ENCODE results near the gene CHCHD2. TPM values are rescaled to one million over a fixed set of nuclear protein-coding genes. Genes with fewer than 3 reads are reported as not detected.
A peak's percentile ranks its signal among the peaks of the same experiment; 100 is the strongest.

The CHCHD2 gene
- total and polyA plus RNA-seq, 2 of the 13 experiments (the other 11 are each of a cell fraction or from before 2014, with no cell fraction given): 330 to 572 TPM

DNA sequence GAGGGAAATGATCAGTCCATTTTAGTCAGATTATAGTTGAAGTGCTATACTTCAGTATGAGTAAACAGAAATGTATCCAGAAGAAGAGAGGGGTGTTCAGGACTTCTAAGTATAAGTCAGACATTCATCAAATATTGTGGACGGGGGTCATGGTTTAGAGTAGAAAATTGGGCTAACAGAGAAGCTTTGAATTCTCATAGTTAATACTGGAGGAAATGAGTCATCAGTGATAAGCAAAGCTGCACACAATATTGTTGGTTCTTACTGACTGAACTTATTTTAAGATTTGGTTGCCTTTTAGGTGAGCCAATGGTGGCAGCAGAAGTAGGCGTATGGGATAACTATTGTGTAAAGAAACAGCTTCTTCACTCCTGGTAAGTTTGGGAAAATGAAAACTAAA is 43.9 kb downstream of the CHCHD2 start (continued):
- TF ChIP-seq ZIK1 (CRISPR knock-in tag; IDR thresholded peaks at IDR 0.05; ENCODE audit: borderline replicate concordance, low read depth) (no peak), MEIS1 (CRISPR knock-in tag; IDR thresholded peaks at IDR 0.05; ENCODE audit: borderline replicate concordance) (no peak), FOSL2 (CRISPR knock-in tag; IDR thresholded peaks at IDR 0.05) (peak; percentile 80), FOSL1 (CRISPR knock-in tag; IDR thresholded peaks at IDR 0.05; ENCODE audit: borderline replicate concordance) (peak; percentile 53; the same call in 1 of the 2 replicates), HHEX (CRISPR knock-in tag; IDR thresholded peaks at IDR 0.05) (no peak), MED1 (CRISPR knock-in tag; IDR thresholded peaks at IDR 0.05) (0 out of 2 replicates have a peak, but pooled peaks have one; percentile 32), RARG (CRISPR knock-in tag; IDR thresholded peaks at IDR 0.05; ENCODE audit: low read depth) (no peak), SRF (IDR thresholded peaks at IDR 0.05; ENCODE audit: low read depth, low read length) (no peak), HDAC6 (IDR thresholded peaks at IDR 0.05; ENCODE audit: low read depth, low read length) (no peak), MAZ (IDR thresholded peaks at IDR 0.05; ENCODE audit: borderline replicate concordance, low read depth, low read length) (no peak), MAZ (CRISPR knock-in tag; IDR thresholded peaks at IDR 0.05; ENCODE audit: low read depth) (no peak), HNF4A (CRISPR knock-in tag; IDR thresholded peaks at IDR 0.05) (no peak)
- TF ChIP-seq, protein P1, sequence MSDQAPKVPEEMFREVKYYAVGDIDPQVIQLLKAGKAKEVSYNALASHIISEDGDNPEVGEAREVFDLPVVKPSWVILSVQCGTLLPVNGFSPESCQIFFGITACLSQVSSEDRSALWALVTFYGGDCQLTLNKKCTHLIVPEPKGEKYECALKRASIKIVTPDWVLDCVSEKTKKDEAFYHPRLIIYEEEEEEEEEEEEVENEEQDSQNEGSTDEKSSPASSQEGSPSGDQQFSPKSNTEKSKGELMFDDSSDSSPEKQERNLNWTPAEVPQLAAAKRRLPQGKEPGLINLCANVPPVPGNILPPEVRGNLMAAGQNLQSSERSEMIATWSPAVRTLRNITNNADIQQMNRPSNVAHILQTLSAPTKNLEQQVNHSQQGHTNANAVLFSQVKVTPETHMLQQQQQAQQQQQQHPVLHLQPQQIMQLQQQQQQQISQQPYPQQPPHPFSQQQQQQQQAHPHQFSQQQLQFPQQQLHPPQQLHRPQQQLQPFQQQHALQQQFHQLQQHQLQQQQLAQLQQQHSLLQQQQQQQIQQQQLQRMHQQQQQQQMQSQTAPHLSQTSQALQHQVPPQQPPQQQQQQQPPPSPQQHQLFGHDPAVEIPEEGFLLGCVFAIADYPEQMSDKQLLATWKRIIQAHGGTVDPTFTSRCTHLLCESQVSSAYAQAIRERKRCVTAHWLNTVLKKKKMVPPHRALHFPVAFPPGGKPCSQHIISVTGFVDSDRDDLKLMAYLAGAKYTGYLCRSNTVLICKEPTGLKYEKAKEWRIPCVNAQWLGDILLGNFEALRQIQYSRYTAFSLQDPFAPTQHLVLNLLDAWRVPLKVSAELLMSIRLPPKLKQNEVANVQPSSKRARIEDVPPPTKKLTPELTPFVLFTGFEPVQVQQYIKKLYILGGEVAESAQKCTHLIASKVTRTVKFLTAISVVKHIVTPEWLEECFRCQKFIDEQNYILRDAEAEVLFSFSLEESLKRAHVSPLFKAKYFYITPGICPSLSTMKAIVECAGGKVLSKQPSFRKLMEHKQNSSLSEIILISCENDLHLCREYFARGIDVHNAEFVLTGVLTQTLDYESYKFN (CRISPR knock-in tag; conservative IDR thresholded peaks at IDR 0.05): 0 out of 2 replicates have a peak, but pooled peaks have one; percentile 16
- TF ChIP-seq, protein P2, sequence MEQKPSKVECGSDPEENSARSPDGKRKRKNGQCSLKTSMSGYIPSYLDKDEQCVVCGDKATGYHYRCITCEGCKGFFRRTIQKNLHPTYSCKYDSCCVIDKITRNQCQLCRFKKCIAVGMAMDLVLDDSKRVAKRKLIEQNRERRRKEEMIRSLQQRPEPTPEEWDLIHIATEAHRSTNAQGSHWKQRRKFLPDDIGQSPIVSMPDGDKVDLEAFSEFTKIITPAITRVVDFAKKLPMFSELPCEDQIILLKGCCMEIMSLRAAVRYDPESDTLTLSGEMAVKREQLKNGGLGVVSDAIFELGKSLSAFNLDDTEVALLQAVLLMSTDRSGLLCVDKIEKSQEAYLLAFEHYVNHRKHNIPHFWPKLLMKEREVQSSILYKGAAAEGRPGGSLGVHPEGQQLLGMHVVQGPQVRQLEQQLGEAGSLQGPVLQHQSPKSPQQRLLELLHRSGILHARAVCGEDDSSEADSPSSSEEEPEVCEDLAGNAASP (CRISPR knock-in tag; IDR thresholded peaks at IDR 0.05; ENCODE audit: borderline replicate concordance): no peak
- TF ChIP-seq, protein P3, sequence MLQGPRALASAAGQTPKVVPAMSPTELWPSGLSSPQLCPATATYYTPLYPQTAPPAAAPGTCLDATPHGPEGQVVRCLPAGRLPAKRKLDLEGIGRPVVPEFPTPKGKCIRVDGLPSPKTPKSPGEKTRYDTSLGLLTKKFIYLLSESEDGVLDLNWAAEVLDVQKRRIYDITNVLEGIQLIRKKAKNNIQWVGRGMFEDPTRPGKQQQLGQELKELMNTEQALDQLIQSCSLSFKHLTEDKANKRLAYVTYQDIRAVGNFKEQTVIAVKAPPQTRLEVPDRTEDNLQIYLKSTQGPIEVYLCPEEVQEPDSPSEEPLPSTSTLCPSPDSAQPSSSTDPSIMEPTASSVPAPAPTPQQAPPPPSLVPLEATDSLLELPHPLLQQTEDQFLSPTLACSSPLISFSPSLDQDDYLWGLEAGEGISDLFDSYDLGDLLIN (CRISPR knock-in tag; IDR thresholded peaks at IDR 0.05; ENCODE audit: borderline replicate concordance): no peak
- TF ChIP-seq, protein P4, sequence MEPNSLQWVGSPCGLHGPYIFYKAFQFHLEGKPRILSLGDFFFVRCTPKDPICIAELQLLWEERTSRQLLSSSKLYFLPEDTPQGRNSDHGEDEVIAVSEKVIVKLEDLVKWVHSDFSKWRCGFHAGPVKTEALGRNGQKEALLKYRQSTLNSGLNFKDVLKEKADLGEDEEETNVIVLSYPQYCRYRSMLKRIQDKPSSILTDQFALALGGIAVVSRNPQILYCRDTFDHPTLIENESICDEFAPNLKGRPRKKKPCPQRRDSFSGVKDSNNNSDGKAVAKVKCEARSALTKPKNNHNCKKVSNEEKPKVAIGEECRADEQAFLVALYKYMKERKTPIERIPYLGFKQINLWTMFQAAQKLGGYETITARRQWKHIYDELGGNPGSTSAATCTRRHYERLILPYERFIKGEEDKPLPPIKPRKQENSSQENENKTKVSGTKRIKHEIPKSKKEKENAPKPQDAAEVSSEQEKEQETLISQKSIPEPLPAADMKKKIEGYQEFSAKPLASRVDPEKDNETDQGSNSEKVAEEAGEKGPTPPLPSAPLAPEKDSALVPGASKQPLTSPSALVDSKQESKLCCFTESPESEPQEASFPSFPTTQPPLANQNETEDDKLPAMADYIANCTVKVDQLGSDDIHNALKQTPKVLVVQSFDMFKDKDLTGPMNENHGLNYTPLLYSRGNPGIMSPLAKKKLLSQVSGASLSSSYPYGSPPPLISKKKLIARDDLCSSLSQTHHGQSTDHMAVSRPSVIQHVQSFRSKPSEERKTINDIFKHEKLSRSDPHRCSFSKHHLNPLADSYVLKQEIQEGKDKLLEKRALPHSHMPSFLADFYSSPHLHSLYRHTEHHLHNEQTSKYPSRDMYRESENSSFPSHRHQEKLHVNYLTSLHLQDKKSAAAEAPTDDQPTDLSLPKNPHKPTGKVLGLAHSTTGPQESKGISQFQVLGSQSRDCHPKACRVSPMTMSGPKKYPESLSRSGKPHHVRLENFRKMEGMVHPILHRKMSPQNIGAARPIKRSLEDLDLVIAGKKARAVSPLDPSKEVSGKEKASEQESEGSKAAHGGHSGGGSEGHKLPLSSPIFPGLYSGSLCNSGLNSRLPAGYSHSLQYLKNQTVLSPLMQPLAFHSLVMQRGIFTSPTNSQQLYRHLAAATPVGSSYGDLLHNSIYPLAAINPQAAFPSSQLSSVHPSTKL (CRISPR knock-in tag; IDR thresholded peaks at IDR 0.05): 0 out of 2 replicates have a peak, but pooled peaks have one; percentile 35
- TF ChIP-seq, protein P5, sequence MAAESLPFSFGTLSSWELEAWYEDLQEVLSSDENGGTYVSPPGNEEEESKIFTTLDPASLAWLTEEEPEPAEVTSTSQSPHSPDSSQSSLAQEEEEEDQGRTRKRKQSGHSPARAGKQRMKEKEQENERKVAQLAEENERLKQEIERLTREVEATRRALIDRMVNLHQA (CRISPR knock-in tag; IDR thresholded peaks at IDR 0.05): no peak
- TF ChIP-seq, protein P6, sequence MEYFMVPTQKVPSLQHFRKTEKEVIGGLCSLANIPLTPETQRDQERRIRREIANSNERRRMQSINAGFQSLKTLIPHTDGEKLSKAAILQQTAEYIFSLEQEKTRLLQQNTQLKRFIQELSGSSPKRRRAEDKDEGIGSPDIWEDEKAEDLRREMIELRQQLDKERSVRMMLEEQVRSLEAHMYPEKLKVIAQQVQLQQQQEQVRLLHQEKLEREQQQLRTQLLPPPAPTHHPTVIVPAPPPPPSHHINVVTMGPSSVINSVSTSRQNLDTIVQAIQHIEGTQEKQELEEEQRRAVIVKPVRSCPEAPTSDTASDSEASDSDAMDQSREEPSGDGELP (IDR thresholded peaks at IDR 0.05; ENCODE audit: borderline replicate concordance, low read depth): no peak

Data from HepG2 (cell line).